Upper lobe of left lung (tissue), 4 donors: Measurements from ENCODE around the gene MGAT4A.

Source experiments
- POLR2A ChIP-seq, 4 donors: fragments of 450-650 bp; IDR thresholded peaks; one replicate each; pipeline ENCODE4 v1.5.1; 2016 to 2017; ENCODE audit warnings: antibody characterized with exemption in 4 of 4, mild to moderate bottlenecking in 2 of 4
- TF ChIP-seq, protein P1 (sequence below), 6 experiments: fragments of 450-650 bp in 4 of 6; fragments of 200-600 bp in 2 of 6; sonication (generic) in 2 of 6; IDR thresholded peaks; one replicate each; pipeline ENCODE4 v1.5.1; 2016 to 2019; ENCODE audit warnings: antibody characterized with exemption in 6 of 6

GRCh38 chr2:98705333-98705617 is 25.7 kb downstream of the MGAT4A start:
- TF ChIP-seq, protein P1, sequence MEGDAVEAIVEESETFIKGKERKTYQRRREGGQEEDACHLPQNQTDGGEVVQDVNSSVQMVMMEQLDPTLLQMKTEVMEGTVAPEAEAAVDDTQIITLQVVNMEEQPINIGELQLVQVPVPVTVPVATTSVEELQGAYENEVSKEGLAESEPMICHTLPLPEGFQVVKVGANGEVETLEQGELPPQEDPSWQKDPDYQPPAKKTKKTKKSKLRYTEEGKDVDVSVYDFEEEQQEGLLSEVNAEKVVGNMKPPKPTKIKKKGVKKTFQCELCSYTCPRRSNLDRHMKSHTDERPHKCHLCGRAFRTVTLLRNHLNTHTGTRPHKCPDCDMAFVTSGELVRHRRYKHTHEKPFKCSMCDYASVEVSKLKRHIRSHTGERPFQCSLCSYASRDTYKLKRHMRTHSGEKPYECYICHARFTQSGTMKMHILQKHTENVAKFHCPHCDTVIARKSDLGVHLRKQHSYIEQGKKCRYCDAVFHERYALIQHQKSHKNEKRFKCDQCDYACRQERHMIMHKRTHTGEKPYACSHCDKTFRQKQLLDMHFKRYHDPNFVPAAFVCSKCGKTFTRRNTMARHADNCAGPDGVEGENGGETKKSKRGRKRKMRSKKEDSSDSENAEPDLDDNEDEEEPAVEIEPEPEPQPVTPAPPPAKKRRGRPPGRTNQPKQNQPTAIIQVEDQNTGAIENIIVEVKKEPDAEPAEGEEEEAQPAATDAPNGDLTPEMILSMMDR (IDR thresholded peaks at IDR 0.05) = no peak
- TF ChIP-seq POLR2A (IDR thresholded peaks at IDR 0.05) = no peak
